IPS-NIHi11 (cell line): ENCODE results near the gene RRP1.

Source experiments
- DNase-seq: peaks from one replicate; pipeline ENCODE4 v3.0.0; 2012; ENCODE audit warnings: mixed read lengths, low spot score

The RRP1 gene

DNA sequence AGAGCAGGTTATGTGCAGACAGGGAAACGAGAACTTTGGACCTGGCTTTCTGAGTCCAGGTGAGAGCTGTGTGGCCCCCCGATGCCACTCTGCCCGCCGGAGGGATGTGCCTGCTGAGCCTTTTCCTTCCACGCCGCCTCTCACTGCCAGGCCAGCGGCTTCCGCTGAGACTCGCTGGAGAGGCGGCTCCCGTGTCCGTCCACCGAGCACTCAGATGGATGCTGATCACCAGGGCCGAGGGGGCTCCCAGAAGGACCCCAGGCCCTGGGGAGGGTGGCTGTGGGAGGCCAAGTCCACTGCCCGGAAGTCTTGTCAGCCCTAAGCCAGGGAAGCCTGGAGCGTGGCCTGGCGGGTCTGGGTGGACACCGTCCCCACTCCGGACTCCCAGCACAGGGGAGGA lies 29.7 kb upstream of the RRP1 start:
- no peak for DNase-seq

DNA sequence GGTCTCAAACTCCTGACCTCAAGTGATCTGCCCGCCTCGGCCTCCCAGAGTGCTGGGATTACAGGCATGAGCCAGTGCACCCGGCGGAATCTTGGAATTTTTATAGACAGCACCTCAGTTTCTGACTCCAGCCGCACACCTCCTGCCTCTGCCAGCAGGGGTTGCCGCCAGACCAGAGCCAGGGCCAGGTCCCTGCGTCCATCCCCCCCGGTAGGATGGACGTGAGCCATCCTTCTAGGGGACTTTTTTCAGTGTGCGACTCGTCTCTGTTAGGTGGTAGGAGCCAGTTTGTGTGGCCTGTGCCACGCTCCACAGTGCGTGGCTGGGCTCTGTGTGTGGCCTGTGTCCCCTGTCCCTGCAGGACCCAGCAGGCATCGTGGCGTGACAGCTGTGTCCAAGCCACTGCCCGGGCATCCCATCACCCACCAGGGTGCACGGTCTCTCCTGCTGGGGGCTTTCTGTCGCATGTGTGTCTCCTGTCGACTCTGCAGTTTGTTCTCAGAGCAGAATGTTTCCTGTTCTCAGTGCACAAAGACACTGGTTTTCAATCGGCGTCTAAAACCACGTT lies 28.9 kb upstream of the RRP1 start:
- DNase-seq = no peak

GRCh38 chr21:43761886-43762285 lies 27.5 kb upstream of the RRP1 start:
- DNase-seq = no peak

- DNase-seq = no peak
Observed at GRCh38 chr21:43762303-43763128, 26.9 kb upstream of the RRP1 start.

DNA sequence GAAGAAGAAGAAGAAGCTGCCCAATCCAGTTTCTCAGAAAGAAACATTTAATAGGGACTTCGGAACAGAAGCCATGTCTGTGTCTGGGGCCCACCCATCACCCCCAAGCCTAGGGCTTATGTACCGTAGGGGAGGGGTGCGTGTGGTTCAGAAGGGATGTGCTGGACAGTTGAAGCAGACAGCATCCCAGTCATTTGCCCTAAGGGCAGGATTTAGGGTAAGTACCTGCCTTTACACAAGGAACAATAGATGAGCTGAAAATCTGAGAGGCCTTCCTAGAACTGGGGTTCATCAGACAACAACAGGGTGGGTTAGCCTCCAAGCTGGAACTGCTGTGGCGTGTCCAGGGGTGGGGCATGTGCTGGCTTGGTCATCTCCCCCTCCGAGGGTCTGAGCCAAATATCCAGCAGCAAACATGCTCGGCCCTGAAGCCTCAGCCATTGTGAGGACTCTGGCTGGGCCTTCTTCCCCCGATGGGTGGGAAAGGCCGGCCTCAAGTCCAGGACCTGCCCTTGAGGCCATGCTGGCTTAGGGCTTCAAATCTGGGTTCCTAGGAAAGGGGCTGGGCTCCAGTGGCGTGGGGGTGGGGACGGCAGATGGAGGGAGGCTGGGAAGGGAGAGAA lies 25.4 kb upstream of the RRP1 start:
- DNase-seq = no peak

GRCh38 chr21:43764576-43765495 lies 24.5 kb upstream of the RRP1 start:
- DNase-seq = no peak

GRCh38 chr21:43766734-43767497 lies 22.5 kb upstream of the RRP1 start:
- DNase-seq = no peak

DNA sequence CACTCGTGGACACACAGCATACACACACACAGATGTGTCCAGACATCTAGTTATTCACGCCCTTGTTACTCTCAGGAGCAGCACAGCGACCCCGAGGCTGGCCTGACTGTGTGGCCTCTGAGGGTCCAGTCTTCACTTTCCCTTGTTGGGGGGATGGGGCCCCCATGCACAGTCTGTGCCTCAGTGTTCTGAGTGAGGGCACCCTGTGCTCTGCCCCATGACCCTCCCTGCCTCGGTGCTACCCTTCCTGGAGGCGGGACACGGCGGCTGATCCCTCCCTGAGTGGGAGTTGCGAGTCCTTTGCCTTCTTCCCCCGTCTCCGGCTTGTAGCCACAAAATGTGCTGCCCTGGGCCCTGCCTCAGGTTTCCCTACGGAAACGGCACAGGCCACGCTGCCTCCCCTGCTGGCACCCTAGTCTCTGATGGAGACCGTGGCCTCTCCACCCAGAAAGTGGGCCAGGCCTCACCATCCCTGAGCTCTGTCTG lies 21.8 kb upstream of the RRP1 start:
- DNase-seq = no peak

GRCh38 chr21:43767984-43768867 lies 21.2 kb upstream of the RRP1 start:
- DNase-seq = peak; percentile 34

- DNase-seq = no peak
Observed at GRCh38 chr21:43768868-43769167, 20.6 kb upstream of the RRP1 start.

DNA sequence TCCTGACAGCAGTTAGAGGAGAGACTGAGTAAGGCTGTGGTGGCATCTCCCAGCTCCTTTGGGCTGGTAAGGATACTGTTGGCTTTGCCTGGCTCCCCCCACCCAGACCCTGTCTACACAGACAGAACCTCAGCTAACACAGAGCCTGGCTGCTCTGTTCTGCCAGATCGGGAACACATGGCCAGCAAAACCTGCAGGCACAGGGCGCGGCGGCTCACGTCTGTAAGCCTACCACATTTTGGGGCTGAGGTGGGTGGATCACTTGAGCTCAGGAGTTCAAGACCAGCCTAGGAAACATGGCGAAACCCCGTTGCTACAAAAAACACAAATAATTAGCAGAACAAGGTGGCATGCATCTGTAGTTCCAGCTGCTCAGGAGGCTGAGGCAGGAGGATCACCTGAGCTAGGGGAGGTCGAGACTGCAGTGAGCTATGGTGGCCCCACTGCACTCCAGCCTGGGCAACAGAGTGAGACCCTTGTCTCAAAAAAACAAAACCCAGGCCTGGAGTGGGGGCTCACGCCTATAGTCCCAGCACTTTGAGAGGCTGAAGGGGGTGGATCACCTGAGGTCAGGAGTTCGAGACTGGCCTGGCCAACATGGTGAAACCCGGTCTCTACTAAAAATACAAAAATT lies 19.9 kb upstream of the RRP1 start:
- DNase-seq = no peak

DNA sequence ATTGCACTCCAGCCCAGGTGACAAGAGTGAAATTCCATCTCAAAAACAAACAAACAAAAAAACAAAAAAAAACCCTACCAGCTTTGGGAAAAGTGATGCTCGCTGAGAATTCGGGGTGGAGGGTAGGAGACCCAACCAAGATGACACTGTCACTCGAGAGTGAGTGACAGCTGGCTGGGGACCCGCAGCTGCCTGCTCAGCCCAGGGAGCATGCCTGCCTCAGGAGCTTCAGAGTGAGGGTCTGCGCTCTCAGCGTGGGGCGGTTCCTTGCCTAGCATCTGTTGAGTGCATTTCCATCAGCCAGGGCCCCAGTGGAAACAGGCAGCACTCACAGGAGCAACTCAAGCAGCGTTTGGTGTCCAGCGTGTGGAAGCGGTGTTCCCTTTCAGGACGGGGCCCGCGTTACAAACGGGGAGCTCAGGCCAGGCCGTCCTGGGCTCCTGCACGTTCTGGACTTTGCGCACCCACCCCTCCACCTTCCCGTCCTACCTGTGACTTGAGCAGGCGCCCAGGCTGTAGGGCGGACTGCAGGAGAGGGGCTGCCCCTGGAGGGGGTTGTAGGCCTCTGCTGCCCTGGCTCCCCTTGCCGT lies 19.2 kb upstream of the RRP1 start:
- no peak for DNase-seq

- DNase-seq = no peak
Observed at GRCh38 chr21:43771199-43771675, 18.1 kb upstream of the RRP1 start.

DNA sequence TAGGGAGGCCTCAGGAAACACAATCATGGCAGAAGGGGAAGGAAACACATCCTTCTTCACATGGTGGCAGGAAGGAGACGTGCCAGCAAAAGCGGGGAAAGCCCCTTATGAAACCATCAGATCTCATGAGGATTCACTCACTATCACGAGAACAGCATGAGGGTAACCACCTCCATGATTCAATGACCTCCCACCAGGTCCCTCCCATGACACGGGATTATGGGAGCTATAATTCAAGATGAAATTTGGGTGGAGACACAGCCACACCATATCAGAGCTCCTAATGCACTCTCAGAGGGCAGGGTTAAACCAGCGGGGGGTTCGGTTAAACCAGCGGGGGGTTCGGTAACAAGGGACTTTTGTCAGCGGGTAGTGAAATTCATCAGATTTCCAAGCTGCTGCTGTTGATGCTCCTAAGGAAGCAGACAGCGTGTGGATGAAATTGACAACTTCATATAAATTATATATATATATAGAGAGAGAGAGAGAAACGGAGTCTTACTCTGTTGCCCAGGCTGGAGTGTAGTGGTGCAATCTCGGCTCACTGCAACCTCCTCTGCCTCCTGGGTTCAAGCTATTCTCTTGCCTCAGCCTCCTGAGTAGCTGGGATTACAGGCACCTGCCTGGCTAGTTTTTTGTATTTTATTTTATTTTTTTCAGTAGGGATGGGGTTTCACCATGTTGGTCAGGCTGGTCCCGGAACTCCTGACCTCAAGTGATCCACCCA lies 17.5 kb upstream of the RRP1 start:
- no peak for DNase-seq

- no peak for DNase-seq
Observed at GRCh38 chr21:43772425-43772821, 17.0 kb upstream of the RRP1 start.

- no peak for DNase-seq
Observed at GRCh38 chr21:43774163-43774562, 15.2 kb upstream of the RRP1 start.

DNA sequence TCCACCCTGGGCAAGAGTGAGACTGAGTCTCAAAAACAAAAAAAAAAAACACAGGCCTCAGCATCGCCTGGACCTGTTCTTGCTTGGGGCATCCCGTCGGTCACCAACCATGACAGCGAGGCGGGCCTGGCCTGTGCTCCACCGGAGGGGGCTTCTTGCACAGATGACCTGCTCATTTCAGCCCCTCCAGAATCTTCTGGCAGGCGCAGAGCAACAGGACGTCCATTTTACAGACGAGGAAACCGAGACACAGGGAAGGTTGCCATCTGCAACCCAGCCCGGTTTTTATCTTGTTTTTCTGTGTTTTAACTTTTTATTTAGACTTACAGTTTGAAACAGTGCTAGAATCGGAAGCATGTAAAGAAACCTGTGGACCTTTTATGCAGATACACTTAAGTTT lies 14.2 kb upstream of the RRP1 start:
- no peak for DNase-seq

DNA sequence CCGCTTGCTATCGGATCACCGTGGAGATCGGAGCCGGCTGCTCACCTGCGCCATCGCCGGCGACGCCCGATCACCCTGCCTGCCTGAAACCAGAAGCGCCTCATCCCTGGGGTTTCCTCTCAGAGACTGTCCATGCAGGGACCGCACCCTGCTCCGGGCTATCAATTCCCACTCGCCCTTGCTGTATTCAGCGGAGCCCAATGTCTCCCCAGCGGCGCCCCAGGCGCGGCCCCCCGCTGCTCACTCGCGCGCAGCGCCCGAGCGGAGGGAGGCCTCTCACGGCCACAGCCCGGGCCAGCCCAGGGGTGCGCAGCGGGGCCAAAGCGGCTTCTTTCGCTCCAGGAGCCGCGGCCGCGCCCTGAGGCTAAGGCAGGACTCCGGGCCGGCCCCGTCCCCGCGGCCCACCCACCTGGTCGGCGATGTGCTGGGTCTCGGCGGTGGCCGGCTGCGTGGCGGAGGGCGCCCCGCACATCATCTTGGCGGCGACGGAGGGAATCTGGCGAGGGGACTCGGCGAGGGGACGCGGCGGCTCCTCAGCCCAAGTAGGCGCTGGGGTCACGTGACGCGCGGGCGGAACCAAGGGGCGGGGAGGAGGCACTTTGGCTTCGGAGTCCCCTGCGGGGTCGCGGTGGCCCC lies 13.5 kb upstream of the RRP1 start, which contains the start of gene CSTB:
Gene CSTB, minus strand, starts transcription at position 514 of the 636 bp plus-strand sequence. Its CDS starts 39 bp downstream, at position 475.
- peak; percentile 89 for DNase-seq
